Measurements from ENCODE around the gene PPP1R2B. TPM values are rescaled to one million over a fixed set of nuclear protein-coding genes. Genes with fewer than 3 reads are reported as not detected.

Gene PPP1R2B
- total and polyA plus RNA-seq, 2 donors (not counting 1 experiment from before 2014, with no cell fraction given), result 0.17 TPM; not detected in 1

- TF ChIP-seq CTCF (conservative IDR thresholded peaks at IDR 0.05 in 1 of 2, IDR thresholded peaks at IDR 0.05 in 1 of 2; ENCODE audit: low read depth in 1 of 2, low read length in 2 of 2), result no peak
- TF ChIP-seq EZH2 (IDR thresholded peaks at IDR 0.05; ENCODE audit: low read length, missing control alignments), result no peak
- no peak overlapping the region for H3K4me2 ChIP-seq (ENCODE audit: extremely low read depth, insufficient read depth, low read length)
- no peak overlapping the region for H3K9ac ChIP-seq (ENCODE audit: insufficient read depth, low read length)
- no peaks in the 10 kb centered on the region for H3K27me3 ChIP-seq (ENCODE audit: control insufficient read depth, insufficient read depth, low read length)
- H3K4me3 ChIP-seq (replicated peaks in 1 of 4; ENCODE audit: control extremely low read depth in 1 of 4, insufficient read depth in 1 of 4, low read depth in 3 of 4, low read length in 4 of 4), result no peak overlapping the region
- H2AFZ ChIP-seq (ENCODE audit: low read length), result no peak overlapping the region
- no peaks in the 10 kb centered on the region for H3K9me3 ChIP-seq (ENCODE audit: control insufficient read depth, insufficient read depth, low read depth, low read length)
- no peak for DNase-seq (ENCODE audit: low read depth in 2 of 2)
- H3K79me2 ChIP-seq (ENCODE audit: control insufficient read depth, insufficient read depth, low read length), result no peaks in the 10 kb centered on the region
- H4K20me1 ChIP-seq (ENCODE audit: control insufficient read depth, extremely low read depth, insufficient read depth, low read length), result no peaks in the 10 kb centered on the region
- H3K36me3 ChIP-seq (ENCODE audit: control insufficient read depth, insufficient read depth, low read length), result no peaks in the 10 kb centered on the region
- no peaks in the 10 kb centered on the region for H3K4me1 ChIP-seq (ENCODE audit: control insufficient read depth, extremely low read depth, insufficient read depth, low read length)
- H3K27ac ChIP-seq (ENCODE audit: insufficient read depth, low read length), result no peak overlapping the region
Observed at GRCh38 chr5:156871212-156871611, 21.1 kb downstream of the PPP1R2B start.

GRCh38 chr5:156879665-156880285 is 29.7 kb downstream of the PPP1R2B start:
- Histone ChIP-seq H3K79me2 (ENCODE audit: control insufficient read depth, insufficient read depth, low read length) (no peaks in the 10 kb centered on the region), H3K27ac (ENCODE audit: insufficient read depth, low read length) (no peak overlapping the region), H3K27me3 (ENCODE audit: control insufficient read depth, insufficient read depth, low read length) (no peaks in the 10 kb centered on the region), H3K4me1 (ENCODE audit: control insufficient read depth, extremely low read depth, insufficient read depth, low read length) (no peaks in the 10 kb centered on the region), H3K9ac (ENCODE audit: insufficient read depth, low read length) (no peak overlapping the region), H3K9me3 (ENCODE audit: control insufficient read depth, insufficient read depth, low read depth, low read length) (no peaks in the 10 kb centered on the region), H3K4me3 (replicated peaks in 1 of 4; ENCODE audit: control extremely low read depth in 1 of 4, insufficient read depth in 1 of 4, low read depth in 3 of 4, low read length in 4 of 4) (no peak overlapping the region), H3K4me2 (ENCODE audit: extremely low read depth, insufficient read depth, low read length) (no peak overlapping the region), H3K36me3 (ENCODE audit: control insufficient read depth, insufficient read depth, low read length) (no peaks in the 10 kb centered on the region), H2AFZ (ENCODE audit: low read length) (no peak overlapping the region), H4K20me1 (ENCODE audit: control insufficient read depth, extremely low read depth, insufficient read depth, low read length) (no peaks in the 10 kb centered on the region)
- no peak for TF ChIP-seq CTCF (conservative IDR thresholded peaks at IDR 0.05 in 1 of 2, IDR thresholded peaks at IDR 0.05 in 1 of 2; ENCODE audit: low read depth in 1 of 2, low read length in 2 of 2)
- no peak for TF ChIP-seq EZH2 (IDR thresholded peaks at IDR 0.05; ENCODE audit: low read length, missing control alignments)
- DNase-seq (ENCODE audit: low read depth in 2 of 2), result no peak

- no peak for DNase-seq (ENCODE audit: low read depth in 2 of 2)
- Histone ChIP-seq H3K4me1 (ENCODE audit: control insufficient read depth, extremely low read depth, insufficient read depth, low read length) (no peaks in the 10 kb centered on the region), H3K4me2 (ENCODE audit: extremely low read depth, insufficient read depth, low read length) (no peak overlapping the region), H3K36me3 (ENCODE audit: control insufficient read depth, insufficient read depth, low read length) (no peaks in the 10 kb centered on the region), H3K27me3 (ENCODE audit: control insufficient read depth, insufficient read depth, low read length) (no peaks in the 10 kb centered on the region), H4K20me1 (ENCODE audit: control insufficient read depth, extremely low read depth, insufficient read depth, low read length) (no peaks in the 10 kb centered on the region), H3K27ac (ENCODE audit: insufficient read depth, low read length) (no peak overlapping the region), H3K9me3 (ENCODE audit: control insufficient read depth, insufficient read depth, low read depth, low read length) (no peaks in the 10 kb centered on the region), H3K4me3 (replicated peaks in 1 of 4; ENCODE audit: control extremely low read depth in 1 of 4, insufficient read depth in 1 of 4, low read depth in 3 of 4, low read length in 4 of 4) (no peak overlapping the region), H3K9ac (ENCODE audit: insufficient read depth, low read length) (no peak overlapping the region), H3K79me2 (ENCODE audit: control insufficient read depth, insufficient read depth, low read length) (no peaks in the 10 kb centered on the region), H2AFZ (ENCODE audit: low read length) (no peak overlapping the region)
- no peak for TF ChIP-seq EZH2 (IDR thresholded peaks at IDR 0.05; ENCODE audit: low read length, missing control alignments)
- TF ChIP-seq CTCF (conservative IDR thresholded peaks at IDR 0.05 in 1 of 2, IDR thresholded peaks at IDR 0.05 in 1 of 2; ENCODE audit: low read depth in 1 of 2, low read length in 2 of 2), result no peak
Observed at GRCh38 chr5:156883316-156883875, 33.3 kb downstream of the PPP1R2B start.
